HG03460 (cell line): ENCODE measurements around the gene SPATA21.
"Not testable (repeated sequence)": the region's sequence is repeated elsewhere in the genome, so short reads cannot be mapped to it uniquely, and the experiment has no call there.

Source experiments
- ATAC-seq: cut with Tn5 transposase; IDR thresholded peaks from one replicate; pipeline ENCODE4 v1.9.1; 2021; ENCODE audit not compliant: unreplicated experiment

Gene SPATA21

GRCh38 chr1:16436946-16437474 lies at the start of gene SPATA21:
SPATA21 (minus strand) TSS chr1:16437424; CDS start chr1:16431371, 6,053 bp downstream.
- no peak for ATAC-seq

- ATAC-seq, result not testable (repeated sequence)
Measured at GRCh38 chr1:16487011-16487410, 49.8 kb upstream of the SPATA21 start.

- not testable (repeated sequence) for ATAC-seq
Measured at GRCh38 chr1:16486316-16486715, 49.1 kb upstream of the SPATA21 start.

- ATAC-seq, result no peak
Measured at GRCh38 chr1:16484931-16485330, 47.7 kb upstream of the SPATA21 start.

- no peak for ATAC-seq
Measured at GRCh38 chr1:16484501-16484835, 47.2 kb upstream of the SPATA21 start.

- not testable (repeated sequence) for ATAC-seq
Measured at GRCh38 chr1:16483639-16484500, 46.6 kb upstream of the SPATA21 start.

GRCh38 chr1:16483146-16483545 lies 45.9 kb upstream of the SPATA21 start:
- ATAC-seq, result not testable (repeated sequence)

- no peak for ATAC-seq
Measured at GRCh38 chr1:16478091-16478490, 40.9 kb upstream of the SPATA21 start.

GRCh38 chr1:16475771-16476770 lies 38.8 kb upstream of the SPATA21 start:
- not testable (repeated sequence) for ATAC-seq

- ATAC-seq, result not testable (repeated sequence)
Measured at GRCh38 chr1:16474891-16475290, 37.7 kb upstream of the SPATA21 start.

- ATAC-seq, result no peak
Measured at GRCh38 chr1:16474166-16474800, 37.1 kb upstream of the SPATA21 start.

GRCh38 chr1:16468558-16468957 lies 31.3 kb upstream of the SPATA21 start:
- no peak for ATAC-seq

GRCh38 chr1:16464917-16465625 lies 27.8 kb upstream of the SPATA21 start:
- no peak for ATAC-seq

GRCh38 chr1:16462773-16463330 lies 25.6 kb upstream of the SPATA21 start:
- ATAC-seq, result no peak

GRCh38 chr1:16461681-16462080 lies 24.5 kb upstream of the SPATA21 start:
- no peak for ATAC-seq

- no peak for ATAC-seq
Measured at GRCh38 chr1:16459352-16459925, 22.2 kb upstream of the SPATA21 start.

GRCh38 chr1:16458831-16459230 lies 21.6 kb upstream of the SPATA21 start:
- no peak for ATAC-seq

GRCh38 chr1:16456151-16456550 lies 18.9 kb upstream of the SPATA21 start:
- not testable (repeated sequence) for ATAC-seq

GRCh38 chr1:16454909-16455308 lies 17.7 kb upstream of the SPATA21 start:
- ATAC-seq, result not testable (repeated sequence)
